Tibial artery (tissue), 4 donors: ENCODE measurements around the gene SCP2.

Experiments used
- DNase-seq, 2 donors: peaks; one replicate each; pipeline ENCODE4 v3.0.0-alpha.2; 2019
- H3K27ac ChIP-seq, 2 donors: fragments of 200-600 bp; sonication (generic) in 1 of 2; 1 replicate in 1 of 2; 2 replicates in 1 of 2; pipeline ENCODE4 v1.5.1; 2018 to 2019; ENCODE audit warnings: mild to moderate bottlenecking in 1 of 2
- H3K27me3 ChIP-seq, 2 donors: fragments of 200-600 bp; sonication (generic) in 1 of 2; one replicate each; pipeline versions ENCODE4 v1.5.1 to v1.6.0; 2016 to 2019
- H3K36me3 ChIP-seq, 3 donors: fragments of 200-600 bp; sonication (generic) in 2 of 3; one replicate each; pipeline ENCODE4 v1.5.1; 2016 to 2019; ENCODE audit warnings: mild to moderate bottlenecking in 2 of 3
- H3K4me1 ChIP-seq, 4 donors: fragments of 200-600 bp; sonication (generic) in 2 of 4; 1 replicate in 3 of 4; 2 replicates in 1 of 4; pipeline ENCODE4 v1.5.1; 2016 to 2019
- H3K4me3 ChIP-seq, 2 donors: fragments of 200-600 bp; sonication (generic) in 1 of 2; 1 replicate in 1 of 2; 2 replicates in 1 of 2; pipeline ENCODE4 v1.5.1; 2018 to 2019; ENCODE audit warnings: mild to moderate bottlenecking in 2 of 2
- H3K9me3 ChIP-seq, 3 donors: fragments of 200-600 bp; sonication (generic) in 1 of 3; one replicate each; pipeline ENCODE4 v1.5.1; 2016 to 2019
- CTCF ChIP-seq, 2 experiments: fragments of 200-600 bp in 1 of 2; fragments of 450-650 bp in 1 of 2; IDR thresholded peaks; one replicate each; pipeline ENCODE4 v1.5.1; 2017 to 2019; ENCODE audit warnings: antibody characterized with exemption in 2 of 2, mild to moderate bottlenecking in 1 of 2, moderate library complexity in 1 of 2
- intact Hi-C: fragments of 100-400 bp; cut with DNase I; formaldehyde crosslinking; loops from one replicate; pipeline ENCODE4 v1.15.0; 2023; ENCODE audit warnings: low total_unique reads

Gene SCP2

GRCh38 chr1:53068314-53069099 is 141.4 kb downstream of the SCP2 start:
- intact Hi-C loops, result no loop called here
- Histone ChIP-seq H3K27ac (no peak overlapping the region), H3K27me3 (no peaks in the 10 kb centered on the region), H3K9me3 (no peaks in the 10 kb centered on the region), H3K36me3 (peaks cover 0 to 18% (median 4%) of the 10 kb centered on the region in 3 donors), H3K4me3 (no peak overlapping the region), H3K4me1 (no peaks in the 10 kb centered on the region)
- peak in 1 of 2 donors; percentile 11 for DNase-seq
- no peak for TF ChIP-seq CTCF (IDR thresholded peaks at IDR 0.05)

DNA sequence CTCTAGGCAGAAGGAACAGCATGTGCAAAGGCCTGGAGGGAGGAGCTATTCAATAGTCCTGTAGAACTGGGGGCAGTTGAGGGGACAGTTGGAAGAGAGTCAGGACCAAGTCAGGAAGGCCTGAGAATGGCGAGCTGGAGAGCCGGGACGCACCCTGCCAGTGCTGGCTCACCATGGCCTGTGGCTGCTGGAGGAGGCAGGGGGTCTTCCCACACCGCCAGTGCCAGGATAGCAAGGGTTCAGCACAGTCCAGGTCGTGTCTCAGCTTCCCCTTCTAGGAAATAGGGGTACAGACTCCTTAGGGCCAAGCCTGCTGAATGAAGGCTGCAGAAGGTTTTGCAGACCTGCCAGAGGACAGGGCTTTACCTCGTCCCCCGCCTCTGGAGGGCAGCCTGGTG is 142.2 kb downstream of the SCP2 start:
- Histone ChIP-seq H3K4me3 (no peak overlapping the region), H3K36me3 (peaks cover 0 to 18% (median 4%) of the 10 kb centered on the region in 3 donors), H3K9me3 (no peaks in the 10 kb centered on the region), H3K27ac (no peak overlapping the region), H3K4me1 (no peaks in the 10 kb centered on the region), H3K27me3 (no peaks in the 10 kb centered on the region)
- intact Hi-C loops, result no loop called here
- TF ChIP-seq CTCF (IDR thresholded peaks at IDR 0.05), result no peak
- DNase-seq, result peak in 1 of 2 donors; percentile 10

DNA sequence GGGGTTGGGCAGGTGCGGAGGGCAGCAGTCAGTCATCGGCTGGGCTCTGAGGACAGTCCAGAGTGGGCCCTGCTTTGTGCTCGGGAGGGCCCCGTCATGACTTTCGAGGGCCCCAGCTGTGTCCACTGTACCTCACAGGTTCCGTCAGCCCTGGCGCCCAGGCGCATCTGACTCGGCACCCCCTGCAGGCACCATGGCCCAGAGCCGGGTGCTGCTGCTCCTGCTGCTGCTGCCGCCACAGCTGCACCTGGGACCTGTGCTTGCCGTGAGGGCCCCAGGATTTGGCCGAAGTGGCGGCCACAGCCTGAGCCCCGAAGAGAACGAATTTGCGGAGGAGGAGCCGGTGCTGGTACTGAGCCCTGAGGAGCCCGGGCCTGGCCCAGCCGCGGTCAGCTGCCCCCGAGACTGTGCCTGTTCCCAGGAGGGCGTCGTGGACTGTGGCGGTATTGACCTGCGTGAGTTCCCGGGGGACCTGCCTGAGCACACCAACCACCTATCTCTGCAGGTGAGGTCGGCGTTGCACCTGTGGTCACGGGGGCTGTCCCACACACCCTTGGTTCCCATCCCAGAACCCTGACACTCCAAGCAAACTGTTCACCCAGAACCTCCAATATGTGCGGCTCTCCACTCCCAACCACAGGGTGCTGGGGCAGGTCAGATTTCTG is 142.7 kb downstream of the SCP2 start:
- Histone ChIP-seq H3K9me3 (no peaks in the 10 kb centered on the region), H3K36me3 (peaks cover 0 to 18% (median 4%) of the 10 kb centered on the region in 3 donors), H3K27ac (no peak overlapping the region), H3K4me1 (no peaks in the 10 kb centered on the region), H3K4me3 (no peak overlapping the region), H3K27me3 (no peaks in the 10 kb centered on the region)
- DNase-seq, result peak in 1 of 2 donors; percentile 17
- intact Hi-C loops, result no loop called here
- no peak for TF ChIP-seq CTCF (IDR thresholded peaks at IDR 0.05)

DNA sequence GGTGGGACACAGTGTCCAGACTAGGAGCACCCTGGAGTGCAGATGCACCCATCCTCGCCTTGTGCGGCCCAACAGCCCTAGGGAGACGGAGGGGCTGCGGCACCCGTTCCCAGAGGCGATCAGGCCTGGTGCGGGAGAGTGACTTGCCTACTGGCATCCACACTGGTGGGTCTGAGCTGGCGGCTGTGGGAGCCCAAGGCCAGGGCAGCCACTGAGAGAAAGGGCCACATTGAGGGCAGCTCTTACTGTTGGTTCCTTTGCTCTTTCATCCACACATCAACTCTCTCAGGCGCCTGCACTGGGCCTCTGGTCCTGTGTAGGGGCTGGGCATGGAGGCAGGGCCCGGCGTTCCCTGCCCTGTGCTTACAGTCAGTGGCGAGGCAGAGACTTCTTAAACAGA is 143.5 kb downstream of the SCP2 start:
- no peak for TF ChIP-seq CTCF (IDR thresholded peaks at IDR 0.05)
- Histone ChIP-seq H3K4me3 (no peak overlapping the region), H3K27me3 (no peaks in the 10 kb centered on the region), H3K27ac (no peak overlapping the region), H3K9me3 (no peaks in the 10 kb centered on the region), H3K36me3 (peaks cover 0 to 18% (median 4%) of the 10 kb centered on the region in 3 donors), H3K4me1 (no peaks in the 10 kb centered on the region)
- DNase-seq, result peak in 1 of 2 donors; percentile 18
- intact Hi-C loops, result no loop called here

GRCh38 chr1:53071167-53071865 is 144.2 kb downstream of the SCP2 start:
- H3K36me3 ChIP-seq, result peaks cover 0 to 18% (median 4%) of the 10 kb centered on the region in 3 donors
- peak in 1 of 2 donors; percentile 16 for DNase-seq
- intact Hi-C loops, result no loop called here
- no peak overlapping the region for H3K27ac ChIP-seq
- no peak overlapping the region for H3K4me3 ChIP-seq
- no peaks in the 10 kb centered on the region for H3K27me3 ChIP-seq
- H3K4me1 ChIP-seq, result no peaks in the 10 kb centered on the region
- no peaks in the 10 kb centered on the region for H3K9me3 ChIP-seq
- no peak for TF ChIP-seq CTCF (IDR thresholded peaks at IDR 0.05)
